SK-N-SH (cell line): ENCODE data around the gene TRIM9.

Source experiments
- CHD2 ChIP-seq: fragments of 150-350 bp; IDR thresholded peaks from 2 replicates; pipeline ENCODE4 v1.6.1; 2018; ENCODE audit warnings: low read length; ENCODE audit not compliant: partially characterized antibody
- EZH2phosphoT487 ChIP-seq: fragments of 200-600 bp; sonication (generic); IDR thresholded peaks from 2 replicates; pipeline ENCODE4 v1.6.1; 2017; ENCODE audit warnings: low read depth, mixed run types, mild to moderate bottlenecking, antibody characterized with exemption, moderate library complexity, borderline replicate concordance
- MAX ChIP-seq: IDR thresholded peaks from 2 replicates; pipeline ENCODE4 v1.4.0; 2012; ENCODE audit warnings: low read depth
- MEF2A ChIP-seq: IDR thresholded peaks from 2 replicates; pipeline ENCODE4 v1.4.0; 2012; ENCODE audit warnings: low read depth, borderline replicate concordance
- POLR2AphosphoS5 ChIP-seq: IDR thresholded peaks from 2 replicates; pipeline ENCODE4 v1.6.1; 2012; ENCODE audit warnings: low read depth, low read length
- TCF12 ChIP-seq: IDR thresholded peaks from 2 replicates; pipeline ENCODE4 v1.4.0; 2012
- TF ChIP-seq, protein P1 (sequence below): fragments of 200-600 bp; sonication (generic); IDR thresholded peaks from 2 replicates; pipeline ENCODE4 v1.6.1; 2017; ENCODE audit warnings: antibody characterized with exemption, mild to moderate bottlenecking, moderate library complexity

DNA sequence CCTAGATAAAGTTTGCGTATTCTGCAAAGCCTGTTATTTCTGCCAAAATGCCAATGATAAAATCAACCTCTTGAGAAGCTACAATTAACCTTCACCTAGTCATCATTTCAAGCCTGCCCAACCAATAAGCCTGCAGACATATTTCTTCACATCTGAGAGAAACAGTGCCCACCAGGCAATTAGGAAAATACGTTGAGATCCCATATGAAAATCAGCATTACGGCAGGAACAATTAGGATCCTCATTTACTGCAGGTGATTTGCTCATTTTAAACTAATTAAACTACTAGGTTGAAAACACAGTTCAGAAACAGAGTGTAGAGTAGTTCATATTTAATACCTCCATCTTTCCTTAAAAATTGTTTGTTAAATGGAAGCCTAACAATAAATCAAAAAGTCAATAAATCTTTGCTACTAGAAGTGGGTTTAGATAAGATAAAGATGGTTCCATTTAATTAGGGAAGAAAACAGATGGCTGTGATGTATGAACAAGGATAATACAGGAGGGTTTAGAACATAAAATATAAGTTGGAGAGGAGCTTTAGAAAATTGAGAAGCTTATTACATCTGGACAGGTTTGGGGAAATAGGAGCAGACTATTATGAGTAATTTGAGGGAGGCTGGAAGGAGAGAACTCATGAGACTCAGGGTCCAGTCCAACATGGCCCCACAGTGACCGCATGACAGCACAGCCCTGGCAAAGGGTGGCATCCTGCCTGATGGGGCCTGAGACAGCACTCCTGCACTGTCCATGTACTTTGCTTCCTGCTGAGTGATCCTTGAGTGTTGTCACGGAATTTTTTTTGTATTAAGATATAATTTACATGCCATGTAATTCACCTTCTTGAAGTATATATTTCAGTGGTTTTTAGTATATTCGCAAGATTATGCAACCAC is 123.8 kb downstream of the TRIM9 start:
- TF ChIP-seq TCF12 (no peak), MEF2A (no peak), POLR2AphosphoS5 (no peak), MAX (no peak), EZH2phosphoT487 (no peak), CHD2 (no peak)
- TF ChIP-seq, protein P1, sequence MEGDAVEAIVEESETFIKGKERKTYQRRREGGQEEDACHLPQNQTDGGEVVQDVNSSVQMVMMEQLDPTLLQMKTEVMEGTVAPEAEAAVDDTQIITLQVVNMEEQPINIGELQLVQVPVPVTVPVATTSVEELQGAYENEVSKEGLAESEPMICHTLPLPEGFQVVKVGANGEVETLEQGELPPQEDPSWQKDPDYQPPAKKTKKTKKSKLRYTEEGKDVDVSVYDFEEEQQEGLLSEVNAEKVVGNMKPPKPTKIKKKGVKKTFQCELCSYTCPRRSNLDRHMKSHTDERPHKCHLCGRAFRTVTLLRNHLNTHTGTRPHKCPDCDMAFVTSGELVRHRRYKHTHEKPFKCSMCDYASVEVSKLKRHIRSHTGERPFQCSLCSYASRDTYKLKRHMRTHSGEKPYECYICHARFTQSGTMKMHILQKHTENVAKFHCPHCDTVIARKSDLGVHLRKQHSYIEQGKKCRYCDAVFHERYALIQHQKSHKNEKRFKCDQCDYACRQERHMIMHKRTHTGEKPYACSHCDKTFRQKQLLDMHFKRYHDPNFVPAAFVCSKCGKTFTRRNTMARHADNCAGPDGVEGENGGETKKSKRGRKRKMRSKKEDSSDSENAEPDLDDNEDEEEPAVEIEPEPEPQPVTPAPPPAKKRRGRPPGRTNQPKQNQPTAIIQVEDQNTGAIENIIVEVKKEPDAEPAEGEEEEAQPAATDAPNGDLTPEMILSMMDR = no peak
